HepG2 (cell line): ENCODE data around the gene CDC20. TPM values are rescaled to one million over a fixed set of nuclear protein-coding genes. Genes with fewer than 3 reads are reported as not detected.

Experiments used
- ASH2L ChIP-seq: fragments of 300-600, 200-600 bp; sonication (generic); IDR thresholded peaks from 2 replicates; pipeline ENCODE4 v1.7.0; 2017; ENCODE audit warnings: low read depth, mild to moderate bottlenecking, moderate library complexity, mixed read lengths, low read length; ENCODE audit not compliant: insufficient read length
- CC2D1A ChIP-seq: sonication (generic); formaldehyde crosslinking; IDR thresholded peaks from 2 replicates; pipeline ENCODE4 v1.8.1; 2023; ENCODE audit warnings: mild to moderate bottlenecking, missing genetic modification reagents
- CEBPB ChIP-seq: IDR thresholded peaks from 2 replicates; pipeline ENCODE4 v1.6.1; 2011; ENCODE audit warnings: low read depth, low read length, improper control_type of control experiment, borderline replicate concordance
- EZH2 ChIP-seq: conservative IDR thresholded peaks from 2 replicates; pipeline ENCODE4 v1.6.1; 2012; ENCODE audit warnings: mild to moderate bottlenecking, low read depth, low read length, moderate library complexity
- GATAD1 ChIP-seq: IDR thresholded peaks from 2 replicates; pipeline ENCODE4 v1.6.1; 2016; ENCODE audit warnings: missing genetic modification reagents, missing compliant biosample characterization
- MAZ ChIP-seq, 2 experiments: sonication (generic) in 1 of 2; formaldehyde crosslinking in 1 of 2; IDR thresholded peaks; 2 replicates each; pipeline versions ENCODE4 v1.5.0 to v1.6.1; 2012 to 2020; ENCODE audit warnings: low read depth in 2 of 2, mild to moderate bottlenecking in 2 of 2, borderline replicate concordance in 1 of 2, improper control_type of control experiment in 1 of 2, low read length in 1 of 2, missing genetic modification reagents in 1 of 2, moderate library complexity in 1 of 2
- NFE2L1 ChIP-seq: sonication (generic); formaldehyde crosslinking; IDR thresholded peaks from 2 replicates; pipeline ENCODE4 v1.4.0; 2020; ENCODE audit warnings: missing genetic modification reagents, mild to moderate bottlenecking, borderline replicate concordance
- NFKBIZ ChIP-seq: IDR thresholded peaks from 2 replicates; pipeline ENCODE4 v1.6.1; 2018; ENCODE audit warnings: missing genetic modification reagents, missing compliant biosample characterization
- PCBP2 ChIP-seq: fragments of 200-400 bp; formaldehyde crosslinking; optimal IDR thresholded peaks from 2 replicates; pipeline ENCODE3; 2018; ENCODE audit warnings: low read length, low read depth; ENCODE audit not compliant: poor library complexity, severe bottlenecking
- PHB2 ChIP-seq: fragments of 450-650 bp; IDR thresholded peaks from 2 replicates; pipeline ENCODE4 v1.6.1; 2018; ENCODE audit not compliant: partially characterized antibody
- RCOR2 ChIP-seq: IDR thresholded peaks from 2 replicates; pipeline ENCODE4 v1.6.1; 2016; ENCODE audit warnings: missing biosample characterization, missing genetic modification reagents
- SMYD3 ChIP-seq: sonication (generic); formaldehyde crosslinking; IDR thresholded peaks from 2 replicates; pipeline ENCODE4 v1.8.1; 2023; ENCODE audit warnings: mild to moderate bottlenecking, missing genetic modification reagents
- ZFP37 ChIP-seq: sonication (generic); formaldehyde crosslinking; IDR thresholded peaks from 2 replicates; pipeline ENCODE4 v1.4.0; 2020; ENCODE audit warnings: missing genetic modification reagents, borderline replicate concordance
- ZFY ChIP-seq: sonication (generic); formaldehyde crosslinking; IDR thresholded peaks from 2 replicates; pipeline ENCODE4 v1.4.0; 2020; ENCODE audit warnings: missing genetic modification reagents
- ZNF3 ChIP-seq: IDR thresholded peaks from 2 replicates; pipeline ENCODE4 v1.7.0; 2017; ENCODE audit warnings: inconsistent platforms
- ZNF354B ChIP-seq: sonication (generic); formaldehyde crosslinking; IDR thresholded peaks from 2 replicates; pipeline ENCODE4 v1.8.0; 2022; ENCODE audit warnings: mild to moderate bottlenecking, missing genetic modification reagents
- ZNF44 ChIP-seq: sonication (generic); formaldehyde crosslinking; IDR thresholded peaks from 2 replicates; pipeline ENCODE4 v1.5.1; 2020; ENCODE audit warnings: mild to moderate bottlenecking, missing genetic modification reagents
- ZNF451 ChIP-seq: sonication (generic); formaldehyde crosslinking; IDR thresholded peaks from 2 replicates; pipeline ENCODE4 v1.5.0; 2020; ENCODE audit warnings: mild to moderate bottlenecking, missing genetic modification reagents
- ZNF605 ChIP-seq: sonication (generic); formaldehyde crosslinking; IDR thresholded peaks from 2 replicates; pipeline ENCODE4 v1.8.0; 2022; ENCODE audit warnings: mild to moderate bottlenecking, missing genetic modification reagents
- ZSCAN30 ChIP-seq: sonication (generic); formaldehyde crosslinking; IDR thresholded peaks from 2 replicates; pipeline ENCODE4 v1.5.0; 2020; ENCODE audit warnings: mild to moderate bottlenecking, missing genetic modification reagents
- polyA plus RNA-seq, 8 experiments: library from polyadenylated mRNA; depleted of rRNA in 3 of 8; stranded (reverse) in 7 of 8; unstranded in 1 of 8; fragments of >200 nt; fragmentation: Illumina TruSeq in 4 of 8; extraction: Trizol in 4 of 8; gene quantifications; 2 replicates each; pipeline versions ENCODE4 v1.2.1 to v1.2.3, GENCODE V29; 2011 to 2016; ENCODE audit warnings: low read depth in 4 of 8, missing spikeins in 1 of 8, mixed read lengths in 1 of 8; ENCODE audit not compliant: insufficient read depth in 1 of 8
- total RNA-seq, 5 experiments: library from RNA; depleted of rRNA; stranded (reverse); fragments of >200 nt; fragmentation: Illumina TruSeq; extraction: Trizol; gene quantifications; 2 replicates each; pipeline ENCODE4 v1.2.3, GENCODE V29; 2016; ENCODE audit warnings: low read depth in 1 of 5
- TF ChIP-seq, protein P1 (sequence below): sonication (generic); formaldehyde crosslinking; conservative IDR thresholded peaks from 2 replicates; pipeline ENCODE4 v1.8.0; 2022; ENCODE audit warnings: low read depth, missing genetic modification reagents
- TF ChIP-seq, protein P2 (sequence below): sonication (generic); formaldehyde crosslinking; IDR thresholded peaks from 2 replicates; pipeline ENCODE4 v1.4.0; 2020; ENCODE audit warnings: missing genetic modification reagents, borderline replicate concordance
- TF ChIP-seq, protein P3 (sequence below): IDR thresholded peaks from 2 replicates; pipeline ENCODE4 v1.6.1; 2016; ENCODE audit warnings: missing biosample characterization, missing genetic modification reagents, low read depth

CDC20 gene
- total and polyA plus RNA-seq, 2 of the 13 experiments (the other 11 are each of a cell fraction or from before 2014, with no cell fraction given), result 57.9 to 90.0 TPM

DNA sequence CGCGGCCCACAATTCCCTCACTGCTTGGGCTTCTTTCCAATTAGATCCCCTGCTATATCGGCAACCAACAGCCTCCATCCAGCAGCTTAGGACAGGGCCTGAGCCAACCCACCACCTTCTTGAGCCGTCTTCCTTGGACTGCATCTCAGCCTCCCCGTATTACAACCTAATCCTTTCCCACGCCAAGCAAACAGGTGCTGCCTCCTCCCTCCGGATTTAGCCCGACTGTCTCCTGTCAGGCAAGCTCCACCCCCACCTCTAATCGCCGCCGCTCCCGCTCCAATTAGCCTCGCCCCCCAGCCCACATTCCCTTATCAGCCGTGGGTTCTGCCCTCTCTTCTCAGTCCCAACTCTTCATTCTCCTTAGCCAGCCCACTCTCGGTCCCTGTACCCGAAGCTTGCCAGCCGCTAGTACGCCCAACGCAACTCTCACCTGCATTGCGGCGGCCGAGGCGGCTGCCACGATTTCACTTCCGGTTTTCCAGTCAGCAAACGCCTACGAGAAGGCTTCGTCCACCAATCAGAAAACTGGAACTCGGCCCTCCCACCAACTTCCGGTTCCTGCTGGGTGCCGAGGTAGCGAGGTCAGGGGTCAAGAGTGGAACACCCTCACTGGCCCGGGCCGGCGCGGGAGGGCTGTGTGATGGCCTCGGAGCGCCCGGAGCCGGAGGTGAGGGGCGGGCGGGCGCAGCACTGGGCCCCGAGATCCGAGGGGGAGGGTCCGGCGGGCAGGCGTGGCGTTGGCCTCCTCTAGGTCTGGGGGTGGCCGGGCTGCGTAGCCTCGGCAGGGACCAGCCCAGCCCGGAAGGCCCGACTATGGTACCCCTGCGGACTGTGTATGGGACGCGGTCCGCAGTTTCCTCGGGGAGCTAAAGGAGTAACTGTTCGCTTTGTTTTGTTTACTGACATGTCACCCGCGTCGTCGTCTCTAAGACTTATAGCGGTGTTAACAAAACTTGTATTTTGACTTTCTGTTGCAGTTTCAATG, 30.8 kb downstream of the CDC20 start, which contains the start of the genes MED8 and SZT2 (continued):
- TF ChIP-seq, protein P1, sequence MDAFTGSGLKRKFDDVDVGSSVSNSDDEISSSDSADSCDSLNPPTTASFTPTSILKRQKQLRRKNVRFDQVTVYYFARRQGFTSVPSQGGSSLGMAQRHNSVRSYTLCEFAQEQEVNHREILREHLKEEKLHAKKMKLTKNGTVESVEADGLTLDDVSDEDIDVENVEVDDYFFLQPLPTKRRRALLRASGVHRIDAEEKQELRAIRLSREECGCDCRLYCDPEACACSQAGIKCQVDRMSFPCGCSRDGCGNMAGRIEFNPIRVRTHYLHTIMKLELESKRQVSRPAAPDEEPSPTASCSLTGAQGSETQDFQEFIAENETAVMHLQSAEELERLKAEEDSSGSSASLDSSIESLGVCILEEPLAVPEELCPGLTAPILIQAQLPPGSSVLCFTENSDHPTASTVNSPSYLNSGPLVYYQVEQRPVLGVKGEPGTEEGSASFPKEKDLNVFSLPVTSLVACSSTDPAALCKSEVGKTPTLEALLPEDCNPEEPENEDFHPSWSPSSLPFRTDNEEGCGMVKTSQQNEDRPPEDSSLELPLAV (CRISPR knock-in tag), result no peak
- TF ChIP-seq SMYD3 (CRISPR knock-in tag), result no peak
- 0 out of 2 replicates have a peak, but pooled peaks have one; percentile 70 for TF ChIP-seq ZSCAN30 (CRISPR knock-in tag)
- no peak for TF ChIP-seq CEBPB
- TF ChIP-seq PHB2, result no peak
- peak; percentile 94 for TF ChIP-seq ZFY
- no peak for TF ChIP-seq EZH2
- no peak for TF ChIP-seq MAZ (IDR thresholded peaks at IDR 0.05; ENCODE audit: borderline replicate concordance, low read depth, low read length)
- peak; percentile 81 for TF ChIP-seq MAZ (CRISPR knock-in tag; IDR thresholded peaks at IDR 0.05; ENCODE audit: low read depth)
- TF ChIP-seq NFE2L1, result no peak
- TF ChIP-seq, protein P2, sequence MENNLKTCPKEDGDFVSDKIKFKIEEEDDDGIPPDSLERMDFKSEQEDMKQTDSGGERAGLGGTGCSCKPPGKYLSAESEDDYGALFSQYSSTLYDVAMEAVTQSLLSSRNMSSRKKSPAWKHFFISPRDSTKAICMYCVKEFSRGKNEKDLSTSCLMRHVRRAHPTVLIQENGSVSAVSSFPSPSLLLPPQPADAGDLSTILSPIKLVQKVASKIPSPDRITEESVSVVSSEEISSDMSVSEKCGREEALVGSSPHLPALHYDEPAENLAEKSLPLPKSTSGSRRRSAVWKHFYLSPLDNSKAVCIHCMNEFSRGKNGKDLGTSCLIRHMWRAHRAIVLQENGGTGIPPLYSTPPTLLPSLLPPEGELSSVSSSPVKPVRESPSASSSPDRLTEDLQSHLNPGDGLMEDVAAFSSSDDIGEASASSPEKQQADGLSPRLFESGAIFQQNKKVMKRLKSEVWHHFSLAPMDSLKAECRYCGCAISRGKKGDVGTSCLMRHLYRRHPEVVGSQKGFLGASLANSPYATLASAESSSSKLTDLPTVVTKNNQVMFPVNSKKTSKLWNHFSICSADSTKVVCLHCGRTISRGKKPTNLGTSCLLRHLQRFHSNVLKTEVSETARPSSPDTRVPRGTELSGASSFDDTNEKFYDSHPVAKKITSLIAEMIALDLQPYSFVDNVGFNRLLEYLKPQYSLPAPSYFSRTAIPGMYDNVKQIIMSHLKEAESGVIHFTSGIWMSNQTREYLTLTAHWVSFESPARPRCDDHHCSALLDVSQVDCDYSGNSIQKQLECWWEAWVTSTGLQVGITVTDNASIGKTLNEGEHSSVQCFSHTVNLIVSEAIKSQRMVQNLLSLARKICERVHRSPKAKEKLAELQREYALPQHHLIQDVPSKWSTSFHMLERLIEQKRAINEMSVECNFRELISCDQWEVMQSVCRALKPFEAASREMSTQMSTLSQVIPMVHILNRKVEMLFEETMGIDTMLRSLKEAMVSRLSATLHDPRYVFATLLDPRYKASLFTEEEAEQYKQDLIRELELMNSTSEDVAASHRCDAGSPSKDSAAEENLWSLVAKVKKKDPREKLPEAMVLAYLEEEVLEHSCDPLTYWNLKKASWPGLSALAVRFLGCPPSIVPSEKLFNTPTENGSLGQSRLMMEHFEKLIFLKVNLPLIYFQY (CRISPR knock-in tag), result peak; percentile 18; the same call in 1 of the 2 replicates
- no peak for TF ChIP-seq ZNF451 (CRISPR knock-in tag)
- TF ChIP-seq, protein P3, sequence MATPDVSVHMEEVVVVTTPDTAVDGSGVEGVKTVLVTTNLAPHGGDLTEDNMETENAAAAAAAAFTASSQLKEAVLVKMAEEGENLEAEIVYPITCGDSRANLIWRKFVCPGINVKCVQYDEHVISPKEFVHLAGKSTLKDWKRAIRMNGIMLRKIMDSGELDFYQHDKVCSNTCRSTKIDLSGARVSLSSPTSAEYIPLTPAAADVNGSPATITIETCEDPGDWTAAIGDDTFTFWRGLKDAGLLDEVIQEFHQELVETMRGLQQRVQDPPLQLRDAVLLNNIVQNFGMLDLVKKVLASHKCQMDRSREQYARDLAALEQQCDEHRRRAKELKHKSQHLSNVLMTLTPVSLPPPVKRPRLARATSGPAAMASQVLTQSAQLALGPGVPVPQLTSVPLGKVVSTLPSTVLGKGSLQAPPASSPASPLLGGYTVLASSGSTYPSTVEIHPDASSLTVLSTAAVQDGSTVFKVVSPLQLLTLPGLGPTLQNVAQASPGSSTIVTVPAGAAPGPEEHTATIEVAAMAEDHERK, result 0 out of 2 replicates have a peak, but pooled peaks have one; percentile 23
- TF ChIP-seq RCOR2 (CRISPR knock-in tag), result 0 out of 2 replicates have a peak, but pooled peaks have one; percentile 22
- no peak for TF ChIP-seq ZNF44 (CRISPR knock-in tag)
- TF ChIP-seq ZNF3 (CRISPR knock-in tag), result no peak
- TF ChIP-seq ZFP37, result no peak
- TF ChIP-seq ZNF605, result peak; percentile 90
- TF ChIP-seq PCBP2, result no peak
- TF ChIP-seq CC2D1A (CRISPR knock-in tag), result no peak
- TF ChIP-seq ZNF354B (CRISPR knock-in tag), result no peak
- no peak for TF ChIP-seq NFKBIZ (CRISPR knock-in tag)
- peak; percentile 93 for TF ChIP-seq GATAD1 (CRISPR knock-in tag)
- peak; percentile 94 for TF ChIP-seq ASH2L
